ENCODE measurements around the gene RBMS3. TPM values are rescaled to one million over a fixed set of nuclear protein-coding genes. Genes with fewer than 3 reads are reported as not detected.

The RBMS3 gene
- total RNA-seq, 1 experiment from 2014 or later, result 74.2 TPM

- no peaks in the 10 kb centered on the region for H3K27me3 Mint-ChIP-seq (ENCODE audit: insufficient read depth, unreplicated experiment)
- H3K4me3 Mint-ChIP-seq (ENCODE audit: unreplicated experiment), result no peak overlapping the region
- H3K36me3 Mint-ChIP-seq (ENCODE audit: insufficient read depth, unreplicated experiment), result no peaks in the 10 kb centered on the region
- H3K4me1 Mint-ChIP-seq (ENCODE audit: insufficient read depth, unreplicated experiment), result peaks cover 3% of the 10 kb centered on the region
- CTCF ChIA-PET, result interaction anchor here (0.6 kb wide), 2 partner anchors 27 to 668 kb away, joined by 3 read pairs; no protein-coding TSS in a partner anchor
- H3K9me3 Mint-ChIP-seq (ENCODE audit: unreplicated experiment), result no peaks in the 10 kb centered on the region
- POLR2A ChIA-PET, result interaction anchor here (0.9 to 1.0 kb wide), 2 partner anchors 9 kb away, joined by 3 to 6 read pairs; no protein-coding TSS in a partner anchor
- no peak for DNase-seq (ENCODE audit: unreplicated experiment)
- no peak for TF ChIP-seq CTCF (IDR thresholded peaks at IDR 0.05; ENCODE audit: unreplicated experiment)
- H3K27ac Mint-ChIP-seq (ENCODE audit: low read depth, unreplicated experiment), result no peak overlapping the region
- BruUV-seq (replicated peaks), result no TSS peak
- intact Hi-C loops (cut with micrococcal nuclease), result no loop called here
Observed at GRCh38 chr3:29344154-29344553, 63.3 kb downstream of the RBMS3 start.

GRCh38 chr3:29344935-29345334 lies 64.1 kb downstream of the RBMS3 start:
- no peaks in the 10 kb centered on the region for H3K27me3 Mint-ChIP-seq (ENCODE audit: insufficient read depth, unreplicated experiment)
- BruUV-seq (replicated peaks), result no TSS peak
- no peaks in the 10 kb centered on the region for H3K9me3 Mint-ChIP-seq (ENCODE audit: unreplicated experiment)
- H3K4me3 Mint-ChIP-seq (ENCODE audit: unreplicated experiment), result no peak overlapping the region
- intact Hi-C loops (cut with micrococcal nuclease), result no loop called here
- H3K27ac Mint-ChIP-seq (ENCODE audit: low read depth, unreplicated experiment), result no peak overlapping the region
- CTCF ChIA-PET, result interaction anchor here (0.6 kb wide), 1 partner anchor 667 kb away, joined by 3 read pairs; no protein-coding TSS in a partner anchor
- H3K4me1 Mint-ChIP-seq (ENCODE audit: insufficient read depth, unreplicated experiment), result peaks cover 5% of the 10 kb centered on the region
- no peak for DNase-seq (ENCODE audit: unreplicated experiment)
- POLR2A ChIA-PET, result interaction anchor here (0.5 to 0.9 kb wide), 2 partner anchors 8 to 302 kb away, joined by 4 to 6 read pairs; no protein-coding TSS in a partner anchor
- H3K36me3 Mint-ChIP-seq (ENCODE audit: insufficient read depth, unreplicated experiment), result no peaks in the 10 kb centered on the region
- no peak for TF ChIP-seq CTCF (IDR thresholded peaks at IDR 0.05; ENCODE audit: unreplicated experiment)

DNA sequence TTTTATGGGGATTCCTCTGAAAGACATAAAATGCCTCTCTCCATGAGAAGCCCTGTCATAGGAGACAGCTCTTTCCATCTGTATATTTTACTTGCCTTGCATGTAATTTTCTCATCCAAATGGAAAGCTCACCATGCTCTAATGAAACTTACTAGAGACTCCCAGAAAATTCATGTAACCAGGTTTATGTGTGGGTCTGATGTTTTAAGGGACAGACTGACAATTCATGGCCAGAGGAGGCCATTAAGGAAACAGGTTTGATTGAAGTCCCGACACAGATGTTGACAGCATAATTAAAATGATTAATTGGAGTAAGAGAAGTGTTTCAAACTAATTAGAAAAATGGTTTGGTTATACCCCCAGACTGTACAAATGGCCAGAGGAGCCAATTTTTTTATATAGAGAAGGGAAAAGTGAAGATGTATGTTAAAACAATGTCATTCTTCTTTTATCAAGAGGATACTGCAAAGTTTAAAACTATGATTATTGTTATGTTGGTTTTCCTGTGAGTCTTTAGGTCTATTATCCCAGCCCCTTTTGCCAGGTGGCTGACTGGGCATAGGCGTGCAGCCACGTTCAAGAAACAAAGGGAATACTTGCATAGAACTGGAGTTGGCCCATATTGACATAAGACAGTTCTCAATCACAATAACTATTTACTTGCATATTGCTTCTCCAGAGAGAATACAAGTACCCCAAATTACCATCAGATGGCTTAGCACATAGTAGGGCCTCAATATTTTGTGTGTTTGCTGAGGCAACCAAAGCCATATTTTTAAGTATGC lies 64.8 kb downstream of the RBMS3 start:
- Mint-ChIP-seq H3K4me3 (ENCODE audit: unreplicated experiment) (no peak overlapping the region), H3K27ac (ENCODE audit: low read depth, unreplicated experiment) (no peak overlapping the region), H3K9me3 (ENCODE audit: unreplicated experiment) (no peaks in the 10 kb centered on the region), H3K4me1 (ENCODE audit: insufficient read depth, unreplicated experiment) (peaks cover 5% of the 10 kb centered on the region), H3K36me3 (ENCODE audit: insufficient read depth, unreplicated experiment) (no peaks in the 10 kb centered on the region), H3K27me3 (ENCODE audit: insufficient read depth, unreplicated experiment) (no peaks in the 10 kb centered on the region)
- no peak for TF ChIP-seq CTCF (IDR thresholded peaks at IDR 0.05; ENCODE audit: unreplicated experiment)
- no TSS peak for BruUV-seq (replicated peaks)
- ChIA-PET CTCF (interaction anchor here (0.7 kb wide), 1 partner anchor 51 kb away, joined by 4 read pairs; no protein-coding TSS in a partner anchor), POLR2A (no interaction called here)
- no peak for DNase-seq (ENCODE audit: unreplicated experiment)
- intact Hi-C loops (cut with micrococcal nuclease), result no loop called here

- no peaks in the 10 kb centered on the region for H3K9me3 Mint-ChIP-seq (ENCODE audit: unreplicated experiment)
- no TSS peak for BruUV-seq (replicated peaks)
- ChIA-PET POLR2A (no interaction called here), CTCF (interaction anchor here (0.7 kb wide), 1 partner anchor 52 kb away, joined by 4 read pairs; no protein-coding TSS in a partner anchor)
- intact Hi-C loops (cut with micrococcal nuclease), result no loop called here
- H3K4me3 Mint-ChIP-seq (ENCODE audit: unreplicated experiment), result no peak overlapping the region
- H3K27me3 Mint-ChIP-seq (ENCODE audit: insufficient read depth, unreplicated experiment), result no peaks in the 10 kb centered on the region
- DNase-seq (ENCODE audit: unreplicated experiment), result no peak
- H3K4me1 Mint-ChIP-seq (ENCODE audit: insufficient read depth, unreplicated experiment), result peaks cover 5% of the 10 kb centered on the region
- no peak overlapping the region for H3K27ac Mint-ChIP-seq (ENCODE audit: low read depth, unreplicated experiment)
- no peak for TF ChIP-seq CTCF (IDR thresholded peaks at IDR 0.05; ENCODE audit: unreplicated experiment)
- H3K36me3 Mint-ChIP-seq (ENCODE audit: insufficient read depth, unreplicated experiment), result no peaks in the 10 kb centered on the region
Observed at GRCh38 chr3:29346828-29347227, 66.0 kb downstream of the RBMS3 start.

Data from MCF 10A (cell line).